ENCODE measurements around the gene HAPLN1.

HAPLN1 gene

DNA sequence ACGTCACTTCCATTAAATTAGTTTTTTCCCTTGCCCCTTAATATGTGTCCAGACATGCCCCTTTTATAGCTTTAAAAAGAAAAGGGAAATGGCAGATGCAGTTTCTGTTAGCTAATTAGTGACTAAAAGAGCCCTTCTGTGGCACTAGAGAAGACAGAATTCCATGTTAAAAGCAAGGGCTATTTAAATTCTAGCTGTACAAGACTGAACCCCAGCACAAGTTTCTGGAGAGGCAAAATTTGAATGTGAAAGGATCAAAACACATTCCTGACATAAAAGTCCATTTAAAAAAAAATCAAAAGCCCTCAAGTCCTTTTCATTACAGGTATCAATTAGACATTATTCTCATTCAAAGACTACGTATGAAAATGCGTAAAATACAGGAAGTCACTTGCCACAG, 78.7 kb downstream of the HAPLN1 start:
- no peak for DNase-seq (ENCODE audit: low read depth in 3 of 3)

DNA sequence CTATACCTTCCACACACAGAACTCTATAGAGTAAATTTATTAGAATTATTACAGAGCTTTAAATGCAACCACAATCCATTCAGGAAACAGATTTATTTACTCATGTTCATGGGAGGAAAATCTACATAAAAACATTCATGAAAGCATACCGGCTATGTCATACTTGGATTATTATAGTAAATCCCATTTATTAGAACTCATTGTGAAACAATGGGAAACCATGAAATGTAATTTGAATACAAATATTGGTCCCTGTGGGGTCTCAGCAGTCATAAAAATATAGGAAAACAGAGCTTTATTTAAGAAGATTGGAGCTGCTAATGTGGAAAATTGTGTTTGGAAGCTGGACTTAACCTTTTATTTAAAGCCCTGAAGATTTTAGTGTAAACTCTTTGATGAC, 80.7 kb downstream of the HAPLN1 start:
- DNase-seq (ENCODE audit: low read depth in 3 of 3): no peak

DNA sequence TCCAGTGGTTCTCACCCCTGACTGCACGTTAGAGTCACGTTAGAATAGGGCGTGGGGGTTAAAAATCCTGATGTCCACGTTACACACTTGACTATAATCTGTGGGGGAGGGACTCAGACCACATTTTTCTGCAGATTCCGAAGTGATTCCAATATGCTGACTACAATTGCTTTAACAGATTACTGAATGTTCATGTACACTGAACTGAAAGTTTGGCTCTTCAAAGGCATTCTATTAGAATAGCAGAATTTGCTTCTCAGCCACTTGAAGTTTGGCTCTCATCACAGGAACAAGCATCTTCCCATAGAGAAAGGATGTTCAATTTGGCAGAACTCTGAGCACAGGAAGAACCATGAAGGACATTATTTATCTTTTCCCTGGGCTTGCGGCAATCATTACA, 84.5 kb downstream of the HAPLN1 start:
- DNase-seq (ENCODE audit: low read depth in 3 of 3): no peak

DNA sequence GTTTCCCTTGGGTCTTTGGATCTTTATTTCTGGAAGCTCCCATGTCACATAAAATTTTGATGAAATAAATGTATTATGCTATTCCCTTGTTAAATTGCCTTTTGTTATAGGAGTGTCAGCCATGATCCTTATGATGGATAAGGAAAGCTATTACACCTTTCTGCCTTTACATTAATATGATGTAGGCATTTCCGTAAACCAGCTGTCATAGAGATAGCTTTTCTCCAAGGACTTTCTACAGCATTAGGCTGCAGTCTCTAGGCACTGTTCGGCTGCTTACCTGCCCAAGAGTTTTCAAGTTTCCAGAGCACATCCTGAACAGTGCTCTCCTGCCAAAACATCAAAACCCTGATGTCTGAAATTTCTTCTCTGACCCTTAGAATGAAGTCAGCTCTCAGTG, 87.4 kb downstream of the HAPLN1 start:
- DNase-seq (ENCODE audit: low read depth in 3 of 3): no peak

DNA sequence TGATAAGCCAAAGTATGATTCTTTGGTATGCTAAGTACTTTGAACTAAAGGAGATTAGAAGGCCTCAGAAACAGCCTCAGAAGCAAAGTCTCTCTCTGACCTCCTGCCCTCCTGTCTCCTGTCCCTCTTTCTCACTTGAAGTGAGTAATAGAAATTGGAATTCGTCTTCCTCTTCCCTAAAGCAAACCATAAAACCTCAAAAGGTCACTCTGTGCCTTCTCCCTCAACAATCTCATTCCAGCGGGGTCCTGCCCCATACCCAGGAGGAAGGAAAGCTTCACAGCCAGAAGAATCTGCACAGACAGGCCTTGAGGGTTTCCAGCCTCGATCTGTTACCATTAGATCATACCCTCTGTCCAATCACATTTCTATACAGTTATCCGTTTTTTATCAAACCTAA, 87.8 kb downstream of the HAPLN1 start:
- DNase-seq (ENCODE audit: low read depth in 3 of 3): no peak

DNA sequence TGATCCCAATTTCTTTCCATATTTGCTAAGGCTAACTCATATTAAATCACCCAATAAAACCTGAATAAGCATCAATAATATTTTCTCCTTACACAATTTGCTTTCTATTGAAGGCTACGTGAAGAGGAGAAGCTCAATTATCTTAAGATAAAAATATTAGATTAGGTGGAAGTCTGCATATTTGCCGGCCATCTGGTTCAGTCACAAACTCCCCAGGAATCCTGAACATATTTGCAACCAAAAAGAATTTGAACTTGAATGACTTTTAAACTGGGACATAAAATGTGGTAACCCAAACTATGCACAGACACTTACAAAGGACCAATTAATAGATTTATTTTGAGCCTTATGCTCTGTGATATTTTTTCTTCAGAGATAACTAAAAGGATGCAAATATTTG, 92.3 kb downstream of the HAPLN1 start:
- DNase-seq (ENCODE audit: low read depth in 3 of 3): no peak

DNA sequence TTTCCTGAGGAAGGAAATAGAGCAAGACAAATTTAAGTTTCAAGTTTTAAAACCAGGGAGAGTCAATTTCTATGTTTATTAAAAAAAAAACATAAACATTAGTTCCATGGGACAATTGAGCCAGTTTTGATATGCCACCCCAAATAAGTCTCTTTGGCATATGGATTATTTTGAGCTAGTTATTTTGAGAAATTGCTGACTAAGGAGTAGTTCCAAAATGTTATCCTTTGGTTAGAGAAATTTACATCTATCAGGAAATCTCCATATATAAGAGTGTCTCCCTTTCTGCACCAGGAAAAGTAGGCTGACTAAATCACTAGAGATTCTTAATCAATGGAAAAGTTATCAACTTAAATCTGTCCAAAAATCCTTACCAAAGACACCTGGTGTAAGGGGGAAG, 105.8 kb downstream of the HAPLN1 start:
- DNase-seq (ENCODE audit: low read depth in 3 of 3): no peak

DNA sequence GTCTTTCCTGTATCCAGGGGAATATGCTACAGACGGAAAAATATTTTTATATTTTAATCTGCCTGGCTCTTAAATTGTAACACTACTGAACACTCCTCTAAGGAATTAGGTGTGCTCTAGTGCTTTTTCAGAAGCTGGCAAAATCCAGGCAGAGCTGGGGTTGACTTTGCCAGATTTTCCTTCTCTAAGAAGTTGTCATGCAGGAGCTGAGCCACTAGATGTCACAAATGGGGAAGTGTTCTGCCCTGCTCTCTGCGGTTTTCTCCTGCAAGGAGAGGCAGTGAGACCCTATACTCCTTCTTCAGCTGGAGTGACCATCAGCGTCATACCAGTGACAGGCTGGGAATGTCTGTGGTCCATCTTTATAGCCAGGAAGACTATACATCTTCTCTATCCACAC, 112.5 kb downstream of the HAPLN1 start:
- no peak for DNase-seq (ENCODE audit: low read depth in 3 of 3)

DNA sequence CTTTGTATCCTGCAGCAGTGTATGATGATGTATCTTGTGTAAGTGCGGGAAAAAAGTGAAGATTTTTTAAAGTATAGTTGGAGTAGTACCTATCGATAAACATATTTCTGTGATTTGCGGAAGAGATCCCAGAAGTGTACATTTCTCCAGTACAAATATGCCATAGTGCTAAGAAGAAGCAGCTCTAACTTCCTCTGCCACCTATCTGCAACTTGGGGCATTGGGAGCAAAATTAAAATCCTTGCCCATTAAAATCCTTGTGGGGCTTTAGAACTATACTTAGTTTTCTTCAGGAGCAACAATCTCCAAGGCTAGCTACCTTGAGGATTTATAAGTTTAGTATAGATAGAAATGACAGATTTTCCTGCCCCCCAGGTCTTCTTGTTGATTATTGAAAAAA, 125.4 kb downstream of the HAPLN1 start:
- DNase-seq (ENCODE audit: low read depth in 3 of 3): no peak

DNA sequence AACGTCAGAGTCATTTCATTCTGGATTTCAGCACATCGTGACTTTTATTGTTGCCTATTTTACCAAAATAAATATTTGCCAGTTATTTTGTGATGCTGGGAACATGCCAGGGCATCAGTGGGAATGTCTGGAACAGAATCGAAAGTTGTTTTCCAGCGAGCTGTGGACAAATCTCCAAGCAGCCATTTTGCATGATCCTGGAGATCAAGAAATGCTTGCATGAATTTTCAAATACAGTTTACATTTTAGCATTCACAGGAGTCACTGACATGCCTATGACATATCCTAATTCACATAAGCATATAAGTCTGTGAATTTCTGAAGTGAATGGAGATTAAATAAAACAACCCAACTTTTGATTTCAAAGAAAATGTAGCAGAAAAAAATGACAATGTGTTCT, 129.7 kb downstream of the HAPLN1 start:
- no peak for DNase-seq (ENCODE audit: low read depth in 3 of 3)

DNA sequence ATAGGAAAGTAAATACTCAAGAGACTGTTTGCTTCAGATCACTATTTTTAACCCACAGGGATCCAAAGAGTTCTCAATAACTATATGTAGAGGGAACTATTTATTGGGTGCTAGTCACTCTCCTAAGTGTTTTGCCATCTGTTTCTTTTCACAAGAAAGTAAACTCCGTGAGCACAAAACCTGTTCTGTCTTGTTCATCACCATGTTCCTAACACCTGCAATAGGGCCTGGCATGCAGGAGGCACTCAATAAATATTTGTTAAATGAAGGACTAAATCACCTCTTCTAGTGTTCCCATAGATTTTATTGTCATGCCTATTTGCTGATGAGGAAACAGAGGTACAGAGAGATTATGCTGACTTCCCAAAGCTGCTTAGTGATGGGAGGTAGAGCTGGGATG, 130.9 kb downstream of the HAPLN1 start:
- no peak for DNase-seq (ENCODE audit: low read depth in 3 of 3)
